CD14-positive monocyte (primary cell): ENCODE data around the gene PKDCC. TPM values are rescaled to one million over a fixed set of nuclear protein-coding genes. Genes with fewer than 3 reads are reported as not detected.

Experiments
- DNase-seq, 3 donors: peaks; one replicate each; pipeline ENCODE4 v3.0.0-alpha.2; 2011 to 2022
- H2AFZ ChIP-seq: 2 replicates; pipeline ENCODE4 v1.6.0; 2012; ENCODE audit warnings: mild to moderate bottlenecking, low read depth, low read length, inconsistent platforms; ENCODE audit not compliant: insufficient read depth, poor library complexity, severe bottlenecking
- H3K27ac ChIP-seq, 2 donors: 1 replicate in 1 of 2; 2 replicates in 1 of 2; pipeline ENCODE4 v1.5.1; 2012 to 2013; ENCODE audit warnings: low read length in 2 of 2, control low read depth in 1 of 2, inconsistent platforms in 1 of 2, low read depth in 1 of 2, mild to moderate bottlenecking in 1 of 2
- H3K27me3 ChIP-seq, 2 donors: one replicate each; pipeline versions ENCODE4 v1.6.0 to v1.6.1; 2011 to 2013; ENCODE audit warnings: low read length in 2 of 2; ENCODE audit not compliant: control insufficient read depth in 2 of 2, insufficient read depth in 2 of 2
- H3K36me3 ChIP-seq, 2 donors: replicated peaks in 1 of 2; 1 replicate in 1 of 2; 2 replicates in 1 of 2; pipeline versions ENCODE4 v1.5.1 to v1.6.1; 2012 to 2013; ENCODE audit warnings: low read length in 2 of 2, control low read depth in 1 of 2, inconsistent platforms in 1 of 2, mild to moderate bottlenecking in 1 of 2; ENCODE audit not compliant: insufficient read depth in 2 of 2, control insufficient read depth in 1 of 2
- H3K4me1 ChIP-seq, 2 donors: 1 replicate in 1 of 2; 2 replicates in 1 of 2; pipeline versions ENCODE4 v1.5.1 to v1.6.1; 2012 to 2013; ENCODE audit warnings: low read length in 2 of 2, control low read depth in 1 of 2, inconsistent platforms in 1 of 2, mild to moderate bottlenecking in 1 of 2, moderate library complexity in 1 of 2; ENCODE audit not compliant: insufficient read depth in 2 of 2, control insufficient read depth in 1 of 2
- H3K4me2 ChIP-seq: replicated peaks from 2 replicates; pipeline ENCODE3; 2012; ENCODE audit warnings: low read length, moderate library complexity, mild to moderate bottlenecking; ENCODE audit not compliant: poor library complexity, severe bottlenecking; ENCODE audit errors: extremely low read depth
- H3K4me3 ChIP-seq, 3 experiments: fragments of 200-600 bp in 1 of 3; sonication (generic) in 1 of 3; replicated peaks in 1 of 3; 1 replicate in 2 of 3; 2 replicates in 1 of 3; pipeline ENCODE4 v1.5.1; 2011 to 2013; ENCODE audit warnings: low read length in 3 of 3, mild to moderate bottlenecking in 3 of 3, control low read depth in 2 of 3, low read depth in 2 of 3, inconsistent platforms in 1 of 3, moderate library complexity in 1 of 3
- H3K79me2 ChIP-seq: 2 replicates; pipeline ENCODE4 v1.6.0; 2012; ENCODE audit warnings: mild to moderate bottlenecking, control low read depth, inconsistent platforms, low read length, moderate library complexity; ENCODE audit not compliant: insufficient read depth
- H3K9ac ChIP-seq: 2 replicates; pipeline ENCODE4 v1.6.0; 2017; ENCODE audit warnings: low read length, mild to moderate bottlenecking; ENCODE audit not compliant: insufficient read depth, poor library complexity, severe bottlenecking
- H3K9me3 ChIP-seq, 2 donors: replicated peaks in 1 of 2; 1 replicate in 1 of 2; 2 replicates in 1 of 2; pipeline versions ENCODE4 v1.5.1 to v1.6.1; 2012 to 2013; ENCODE audit warnings: low read length in 2 of 2, control low read depth in 1 of 2; ENCODE audit not compliant: control insufficient read depth in 1 of 2, insufficient read depth in 1 of 2
- H4K20me1 ChIP-seq: 2 replicates; pipeline ENCODE4 v1.6.0; 2012; ENCODE audit warnings: mild to moderate bottlenecking, low read length, control low read depth, moderate library complexity; ENCODE audit not compliant: insufficient read depth
- H3K27ac Mint-ChIP-seq, 7 donors: one replicate each; pipeline ENCODE4 v1.8.0; 2020; ENCODE audit warnings: mild to moderate bottlenecking in 7 of 7, mixed read lengths in 7 of 7, moderate library complexity in 6 of 7, inconsistent platforms in 2 of 7
- H3K27me3 Mint-ChIP-seq, 3 donors: one replicate each; pipeline ENCODE4 v1.8.0; 2021 to 2022; ENCODE audit warnings: low read depth in 3 of 3, mild to moderate bottlenecking in 3 of 3, mixed read lengths in 3 of 3, moderate library complexity in 3 of 3, inconsistent platforms in 1 of 3
- H3K36me3 Mint-ChIP-seq, 2 donors: one replicate each; pipeline ENCODE4 v1.8.0; 2020; ENCODE audit warnings: mixed read lengths in 2 of 2, inconsistent platforms in 1 of 2, mild to moderate bottlenecking in 1 of 2
- H3K4me1 Mint-ChIP-seq: one replicate; pipeline ENCODE4 v1.8.0; 2020; ENCODE audit warnings: mild to moderate bottlenecking, mixed read lengths
- H3K4me3 Mint-ChIP-seq, 2 donors: one replicate each; pipeline ENCODE4 v1.8.0; 2020; ENCODE audit warnings: mild to moderate bottlenecking in 2 of 2, mixed read lengths in 2 of 2, moderate library complexity in 1 of 2
- H3K9me3 Mint-ChIP-seq, 7 donors: one replicate each; pipeline ENCODE4 v1.8.0; 2020 to 2022; ENCODE audit warnings: mixed read lengths in 7 of 7, mild to moderate bottlenecking in 6 of 7, moderate library complexity in 6 of 7, inconsistent platforms in 2 of 7
- CTCF ChIP-seq: fragments of 200-600 bp; IDR thresholded peaks from one replicate; pipeline ENCODE4 v1.8.0; 2022; ENCODE audit warnings: antibody characterized with exemption, mild to moderate bottlenecking
- WGBS: methylation state at CpG from one replicate; pipeline ENCODE4 v1.1.5; 2013; ENCODE audit warnings: missing lambda C conversion rate; ENCODE audit not compliant: insufficient coverage; 5-methylcytosine and 5-hydroxymethylcytosine counted together
- intact Hi-C, 2 donors: fragments of 100-400 bp; cut with micrococcal nuclease; formaldehyde crosslinking; loops; one replicate each; pipeline versions ENCODE4 v1.15.0 to v1.15.1; 2023
- polyA plus RNA-seq, 3 donors: library from polyadenylated mRNA; depleted of rRNA in 1 of 3; unstranded in 2 of 3; stranded (reverse) in 1 of 3; fragments of 300-500 nt in 2 of 3; fragments of >200 nt in 1 of 3; fragmentation: Illumina TruSeq in 2 of 3; gene quantifications; 1 replicate in 2 of 3; 2 replicates in 1 of 3; pipeline ENCODE4 v1.2.3, GENCODE V29; 2012 to 2021

The PKDCC gene
- polyA plus RNA-seq, 3 donors, result not detected

- DNase-seq, result no peak
- no peak overlapping the region for H3K4me2 ChIP-seq
- Mint-ChIP-seq H3K27ac (no peak overlapping the region), H3K36me3 (no peaks in the 10 kb centered on the region), H3K27me3 (peaks cover 4 to 13% (median 8%) of the 10 kb centered on the region in 3 donors), H3K9me3 (no peaks in the 10 kb centered on the region), H3K4me1 (peaks cover 8% of the 10 kb centered on the region), H3K4me3 (no peak overlapping the region)
- intact Hi-C loops, result no loop called here
- no peaks in the 10 kb centered on the region for H3K36me3 ChIP-seq
- H3K9ac ChIP-seq, result no peak overlapping the region
- no peaks in the 10 kb centered on the region for H4K20me1 ChIP-seq
- 89% methylated on average over 1 of the region's 2 CpGs for WGBS
- no peak overlapping the region for H2AFZ ChIP-seq
- no peaks in the 10 kb centered on the region for H3K9me3 ChIP-seq
- no peak overlapping the region for H3K27ac ChIP-seq
- H3K79me2 ChIP-seq, result no peaks in the 10 kb centered on the region
- TF ChIP-seq CTCF, result no peak
- no peaks in the 10 kb centered on the region for H3K4me1 ChIP-seq
- H3K4me3 ChIP-seq, result no peak overlapping the region
- no peaks in the 10 kb centered on the region for H3K27me3 ChIP-seq
These were observed 26.8 kb downstream of the PKDCC start for GRCh38 chr2:42074661-42075060.

- Histone ChIP-seq H3K9me3 (no peaks in the 10 kb centered on the region), H3K27me3 (no peaks in the 10 kb centered on the region), H2AFZ (no peak overlapping the region), H4K20me1 (no peaks in the 10 kb centered on the region), H3K4me2 (no peak overlapping the region), H3K36me3 (no peaks in the 10 kb centered on the region), H3K79me2 (no peaks in the 10 kb centered on the region), H3K27ac (no peak overlapping the region), H3K9ac (no peak overlapping the region), H3K4me3 (no peak overlapping the region), H3K4me1 (no peaks in the 10 kb centered on the region)
- Mint-ChIP-seq H3K4me1 (peaks cover 8% of the 10 kb centered on the region), H3K9me3 (no peaks in the 10 kb centered on the region), H3K4me3 (no peak overlapping the region), H3K27me3 (peaks cover 6 to 13% (median 10%) of the 10 kb centered on the region in 3 donors), H3K27ac (no peak overlapping the region), H3K36me3 (no peaks in the 10 kb centered on the region)
- WGBS, result 53% methylated on average over 8 of the region's 10 CpGs
- no peak for DNase-seq
- no peak for TF ChIP-seq CTCF
- intact Hi-C loops, result no loop called here
These were observed 28.8 kb downstream of the PKDCC start for GRCh38 chr2:42076357-42077225.
